HepG2 (cell line): ENCODE measurements around the gene SEMA6B.

Source experiments
- CENPX ChIP-seq: sonication (generic); formaldehyde crosslinking; IDR thresholded peaks from 2 replicates; pipeline ENCODE4 v1.9.0; 2021; ENCODE audit warnings: mild to moderate bottlenecking, missing genetic modification reagents, moderate library complexity
- MYC ChIP-seq: sonication (generic); formaldehyde crosslinking; IDR thresholded peaks from 2 replicates; pipeline ENCODE4 v1.9.0; 2021; ENCODE audit warnings: missing genetic modification reagents, borderline replicate concordance
- NBN ChIP-seq: fragments of 450-650 bp; conservative IDR thresholded peaks from 2 replicates; pipeline ENCODE4 v1.6.1; 2017
- POLR2AphosphoS5 ChIP-seq: IDR thresholded peaks from 2 replicates; pipeline ENCODE4 v1.6.1; 2012; ENCODE audit warnings: low read depth, low read length
- TCF12 ChIP-seq, 2 experiments: fragments of 450-650 bp in 1 of 2; sonication (generic) in 1 of 2; formaldehyde crosslinking in 1 of 2; IDR thresholded peaks; 2 replicates each; pipeline versions ENCODE4 v1.6.1 to v1.8.0; 2017 to 2022; ENCODE audit warnings: antibody characterized with exemption in 1 of 2, mild to moderate bottlenecking in 1 of 2, missing genetic modification reagents in 1 of 2, moderate library complexity in 1 of 2
- ZC3H4 ChIP-seq: sonication (generic); formaldehyde crosslinking; IDR thresholded peaks from 2 replicates; pipeline ENCODE4 v1.4.0; 2020; ENCODE audit warnings: missing genetic modification reagents, borderline replicate concordance
- ZEB1 ChIP-seq: IDR thresholded peaks from 2 replicates; pipeline ENCODE4 v1.6.1; 2012; ENCODE audit warnings: mild to moderate bottlenecking, low read depth, inconsistent platforms; ENCODE audit not compliant: insufficient replicate concordance
- ZNF317 ChIP-seq: sonication (generic); formaldehyde crosslinking; IDR thresholded peaks from 2 replicates; pipeline ENCODE4 v1.5.0; 2020; ENCODE audit warnings: mild to moderate bottlenecking, missing genetic modification reagents
- ZNF510 ChIP-seq: sonication (generic); formaldehyde crosslinking; IDR thresholded peaks from 2 replicates; pipeline ENCODE4 v1.4.0; 2020; ENCODE audit warnings: low read depth, mild to moderate bottlenecking, missing genetic modification reagents
- ZSCAN20 ChIP-seq: sonication (generic); formaldehyde crosslinking; IDR thresholded peaks from 2 replicates; pipeline ENCODE4 v1.4.0; 2020; ENCODE audit warnings: missing genetic modification reagents, mild to moderate bottlenecking, borderline replicate concordance
- TF ChIP-seq, protein P1 (sequence below): sonication (generic); formaldehyde crosslinking; IDR thresholded peaks from 2 replicates; pipeline ENCODE4 v1.5.1; 2020; ENCODE audit warnings: mild to moderate bottlenecking, missing genetic modification reagents, borderline replicate concordance
- TF ChIP-seq, protein P2 (sequence below): sonication (generic); formaldehyde crosslinking; IDR thresholded peaks from 2 replicates; pipeline ENCODE4 v1.5.0; 2020; ENCODE audit warnings: mild to moderate bottlenecking, missing genetic modification reagents, moderate library complexity
- TF ChIP-seq, protein P3 (sequence below), 2 experiments: IDR thresholded peaks; 2 replicates each; pipeline ENCODE4 v1.6.1; 2011 to 2012; ENCODE audit warnings: low read length in 2 of 2, borderline replicate concordance in 1 of 2, low read depth in 1 of 2, mild to moderate bottlenecking in 1 of 2, moderate library complexity in 1 of 2

DNA sequence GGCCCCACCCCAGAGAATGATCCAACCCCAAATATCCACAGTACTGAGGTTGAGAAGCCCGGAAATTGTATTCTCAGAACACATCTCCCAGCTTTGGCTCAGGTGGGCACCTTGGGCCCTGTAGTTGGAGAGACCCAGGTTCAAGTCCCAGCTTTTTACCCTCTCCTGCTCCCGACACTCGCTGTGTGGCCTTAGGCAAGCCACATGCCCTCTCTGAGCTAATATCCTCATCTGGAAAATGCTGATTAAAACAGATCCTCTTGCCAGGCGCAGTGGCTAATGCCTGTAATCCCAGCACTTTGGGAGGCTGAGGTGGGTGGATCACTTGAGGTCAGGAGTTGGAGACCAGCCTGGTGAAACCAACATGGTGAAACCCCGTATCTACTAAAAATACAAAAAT, 43.8 kb downstream of the SEMA6B start:
- TF ChIP-seq, protein P1, sequence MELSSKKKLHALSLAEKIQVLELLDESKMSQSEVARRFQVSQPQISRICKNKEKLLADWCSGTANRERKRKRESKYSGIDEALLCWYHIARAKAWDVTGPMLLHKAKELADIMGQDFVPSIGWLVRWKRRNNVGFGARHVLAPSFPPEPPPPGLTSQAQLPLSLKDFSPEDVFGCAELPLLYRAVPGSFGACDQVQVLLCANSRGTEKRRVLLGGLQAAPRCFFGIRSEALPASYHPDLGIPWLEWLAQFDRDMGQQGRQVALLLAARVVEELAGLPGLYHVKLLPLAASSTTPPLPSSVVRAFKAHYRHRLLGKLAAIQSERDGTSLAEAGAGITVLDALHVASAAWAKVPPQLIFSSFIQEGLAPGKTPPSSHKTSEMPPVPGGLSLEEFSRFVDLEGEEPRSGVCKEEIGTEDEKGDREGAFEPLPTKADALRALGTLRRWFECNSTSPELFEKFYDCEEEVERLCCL (CRISPR knock-in tag) = no peak
- TF ChIP-seq, protein P2, sequence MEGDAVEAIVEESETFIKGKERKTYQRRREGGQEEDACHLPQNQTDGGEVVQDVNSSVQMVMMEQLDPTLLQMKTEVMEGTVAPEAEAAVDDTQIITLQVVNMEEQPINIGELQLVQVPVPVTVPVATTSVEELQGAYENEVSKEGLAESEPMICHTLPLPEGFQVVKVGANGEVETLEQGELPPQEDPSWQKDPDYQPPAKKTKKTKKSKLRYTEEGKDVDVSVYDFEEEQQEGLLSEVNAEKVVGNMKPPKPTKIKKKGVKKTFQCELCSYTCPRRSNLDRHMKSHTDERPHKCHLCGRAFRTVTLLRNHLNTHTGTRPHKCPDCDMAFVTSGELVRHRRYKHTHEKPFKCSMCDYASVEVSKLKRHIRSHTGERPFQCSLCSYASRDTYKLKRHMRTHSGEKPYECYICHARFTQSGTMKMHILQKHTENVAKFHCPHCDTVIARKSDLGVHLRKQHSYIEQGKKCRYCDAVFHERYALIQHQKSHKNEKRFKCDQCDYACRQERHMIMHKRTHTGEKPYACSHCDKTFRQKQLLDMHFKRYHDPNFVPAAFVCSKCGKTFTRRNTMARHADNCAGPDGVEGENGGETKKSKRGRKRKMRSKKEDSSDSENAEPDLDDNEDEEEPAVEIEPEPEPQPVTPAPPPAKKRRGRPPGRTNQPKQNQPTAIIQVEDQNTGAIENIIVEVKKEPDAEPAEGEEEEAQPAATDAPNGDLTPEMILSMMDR (CRISPR knock-in tag) = no peak
- TF ChIP-seq, protein P3, sequence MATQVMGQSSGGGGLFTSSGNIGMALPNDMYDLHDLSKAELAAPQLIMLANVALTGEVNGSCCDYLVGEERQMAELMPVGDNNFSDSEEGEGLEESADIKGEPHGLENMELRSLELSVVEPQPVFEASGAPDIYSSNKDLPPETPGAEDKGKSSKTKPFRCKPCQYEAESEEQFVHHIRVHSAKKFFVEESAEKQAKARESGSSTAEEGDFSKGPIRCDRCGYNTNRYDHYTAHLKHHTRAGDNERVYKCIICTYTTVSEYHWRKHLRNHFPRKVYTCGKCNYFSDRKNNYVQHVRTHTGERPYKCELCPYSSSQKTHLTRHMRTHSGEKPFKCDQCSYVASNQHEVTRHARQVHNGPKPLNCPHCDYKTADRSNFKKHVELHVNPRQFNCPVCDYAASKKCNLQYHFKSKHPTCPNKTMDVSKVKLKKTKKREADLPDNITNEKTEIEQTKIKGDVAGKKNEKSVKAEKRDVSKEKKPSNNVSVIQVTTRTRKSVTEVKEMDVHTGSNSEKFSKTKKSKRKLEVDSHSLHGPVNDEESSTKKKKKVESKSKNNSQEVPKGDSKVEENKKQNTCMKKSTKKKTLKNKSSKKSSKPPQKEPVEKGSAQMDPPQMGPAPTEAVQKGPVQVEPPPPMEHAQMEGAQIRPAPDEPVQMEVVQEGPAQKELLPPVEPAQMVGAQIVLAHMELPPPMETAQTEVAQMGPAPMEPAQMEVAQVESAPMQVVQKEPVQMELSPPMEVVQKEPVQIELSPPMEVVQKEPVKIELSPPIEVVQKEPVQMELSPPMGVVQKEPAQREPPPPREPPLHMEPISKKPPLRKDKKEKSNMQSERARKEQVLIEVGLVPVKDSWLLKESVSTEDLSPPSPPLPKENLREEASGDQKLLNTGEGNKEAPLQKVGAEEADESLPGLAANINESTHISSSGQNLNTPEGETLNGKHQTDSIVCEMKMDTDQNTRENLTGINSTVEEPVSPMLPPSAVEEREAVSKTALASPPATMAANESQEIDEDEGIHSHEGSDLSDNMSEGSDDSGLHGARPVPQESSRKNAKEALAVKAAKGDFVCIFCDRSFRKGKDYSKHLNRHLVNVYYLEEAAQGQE (IDR thresholded peaks at IDR 0.05; ENCODE audit: borderline replicate concordance in 1 of 2, low read depth in 1 of 2, low read length in 2 of 2) = no peak
- no peak for TF ChIP-seq POLR2AphosphoS5
- TF ChIP-seq ZC3H4 (CRISPR knock-in tag) = no peak
- TF ChIP-seq NBN = no peak
- no peak for TF ChIP-seq ZNF510 (CRISPR knock-in tag)
- TF ChIP-seq TCF12 (IDR thresholded peaks at IDR 0.05) = no peak
- no peak for TF ChIP-seq TCF12 (CRISPR knock-in tag; IDR thresholded peaks at IDR 0.05)
- TF ChIP-seq ZEB1 = no peak
- TF ChIP-seq MYC (CRISPR knock-in tag) = no peak
- no peak for TF ChIP-seq ZSCAN20 (CRISPR knock-in tag)
- no peak for TF ChIP-seq CENPX
- no peak for TF ChIP-seq ZNF317 (CRISPR knock-in tag)
